HepG2 (cell line): ENCODE measurements around the gene ZDHHC8. TPM values are rescaled to one million over a fixed set of nuclear protein-coding genes. Genes with fewer than 3 reads are reported as not detected.
A peak's percentile ranks its signal among the peaks of the same experiment; 100 is the strongest.

Experiments
- ESRRA ChIP-seq: sonication (generic); formaldehyde crosslinking; IDR thresholded peaks from 2 replicates; pipeline ENCODE4 v1.5.1; 2020; ENCODE audit warnings: mild to moderate bottlenecking, low read depth, missing genetic modification reagents
- FOXJ3 ChIP-seq: sonication (generic); formaldehyde crosslinking; IDR thresholded peaks from 2 replicates; pipeline ENCODE4 v1.4.0; 2020; ENCODE audit warnings: missing genetic modification reagents, mild to moderate bottlenecking, borderline replicate concordance
- HIC2 ChIP-seq: sonication (generic); formaldehyde crosslinking; IDR thresholded peaks from 2 replicates; pipeline ENCODE4 v1.9.0; 2022; ENCODE audit warnings: low read depth, missing genetic modification reagents
- NCOA5 ChIP-seq: sonication (generic); formaldehyde crosslinking; IDR thresholded peaks from 2 replicates; pipeline ENCODE4 v1.4.0; 2020; ENCODE audit warnings: missing genetic modification reagents
- NFATC3 ChIP-seq: sonication (generic); formaldehyde crosslinking; IDR thresholded peaks from 2 replicates; pipeline ENCODE4 v1.5.1; 2020; ENCODE audit warnings: mild to moderate bottlenecking, missing genetic modification reagents
- POLR2G ChIP-seq: fragments of 200-400 bp; formaldehyde crosslinking; IDR thresholded peaks from 2 replicates; pipeline ENCODE4 v1.6.1; 2018; ENCODE audit warnings: mild to moderate bottlenecking, low read depth, low read length, moderate library complexity
- SNAPC2 ChIP-seq: sonication (generic); formaldehyde crosslinking; IDR thresholded peaks from 2 replicates; pipeline ENCODE4 v1.8.1; 2022; ENCODE audit warnings: mild to moderate bottlenecking, missing genetic modification reagents
- SP1 ChIP-seq, 2 experiments: fragments of 450-650 bp in 1 of 2; sonication (generic) in 1 of 2; formaldehyde crosslinking in 1 of 2; IDR thresholded peaks; 2 replicates each; pipeline versions ENCODE4 v1.4.0 to v1.6.1; 2016 to 2020; ENCODE audit warnings: missing genetic modification reagents in 1 of 2
- SRSF4 ChIP-seq: fragments of 200-400 bp; formaldehyde crosslinking; IDR thresholded peaks from one replicate; pipeline ENCODE4 v1.6.1; 2018; ENCODE audit warnings: mild to moderate bottlenecking, low read depth, low read length, moderate library complexity; ENCODE audit not compliant: poor library complexity, severe bottlenecking
- UBTF ChIP-seq: sonication (generic); formaldehyde crosslinking; IDR thresholded peaks from 2 replicates; pipeline ENCODE4 v1.4.0; 2020; ENCODE audit warnings: mild to moderate bottlenecking, missing genetic modification reagents
- ZBTB42 ChIP-seq: sonication (generic); formaldehyde crosslinking; IDR thresholded peaks from 2 replicates; pipeline ENCODE4 v1.5.0; 2020; ENCODE audit warnings: mild to moderate bottlenecking, missing genetic modification reagents
- ZFP36 ChIP-seq: fragments of 150-350 bp; IDR thresholded peaks from 2 replicates; pipeline ENCODE4 v1.6.1; 2018; ENCODE audit warnings: borderline replicate concordance, low read length, low read depth; ENCODE audit not compliant: partially characterized antibody
- ZHX2 ChIP-seq, 2 experiments: sonication (generic) in 1 of 2; formaldehyde crosslinking in 1 of 2; IDR thresholded peaks; 2 replicates each; pipeline versions ENCODE4 v1.6.1 to v1.9.0; 2014 to 2022; ENCODE audit warnings: antibody characterized with exemption in 1 of 2, borderline replicate concordance in 1 of 2, inconsistent platforms in 1 of 2, low read depth in 1 of 2, missing genetic modification reagents in 1 of 2
- ZNF431 ChIP-seq: sonication (generic); formaldehyde crosslinking; IDR thresholded peaks from 2 replicates; pipeline ENCODE4 v1.9.0; 2022; ENCODE audit warnings: missing genetic modification reagents, low read depth, mild to moderate bottlenecking, borderline replicate concordance
- ZNF670 ChIP-seq: sonication (generic); formaldehyde crosslinking; IDR thresholded peaks from 2 replicates; pipeline ENCODE4 v1.8.0; 2022; ENCODE audit warnings: mild to moderate bottlenecking, missing genetic modification reagents, borderline replicate concordance
- ZNF883 ChIP-seq: sonication (generic); formaldehyde crosslinking; IDR thresholded peaks from 2 replicates; pipeline ENCODE4 v1.5.1; 2020; ENCODE audit warnings: mild to moderate bottlenecking, missing genetic modification reagents; ENCODE audit errors: not compliant biosample characterization
- polyA plus RNA-seq, 8 experiments: library from polyadenylated mRNA; depleted of rRNA in 3 of 8; stranded (reverse) in 7 of 8; unstranded in 1 of 8; fragments of >200 nt; fragmentation: Illumina TruSeq in 4 of 8; extraction: Trizol in 4 of 8; gene quantifications; 2 replicates each; pipeline versions ENCODE4 v1.2.1 to v1.2.3, GENCODE V29; 2011 to 2016; ENCODE audit warnings: low read depth in 4 of 8, missing spikeins in 1 of 8, mixed read lengths in 1 of 8; ENCODE audit not compliant: insufficient read depth in 1 of 8
- total RNA-seq, 5 experiments: library from RNA; depleted of rRNA; stranded (reverse); fragments of >200 nt; fragmentation: Illumina TruSeq; extraction: Trizol; gene quantifications; 2 replicates each; pipeline ENCODE4 v1.2.3, GENCODE V29; 2016; ENCODE audit warnings: low read depth in 1 of 5

ZDHHC8 gene
- total and polyA plus RNA-seq, 2 of the 13 experiments (the other 11 are each of a cell fraction or from before 2014, with no cell fraction given): 7.5 to 21.3 TPM

GRCh38 chr22:20116951-20117632 lies 14.5 kb upstream of the ZDHHC8 start, which contains the start of gene TRMT2A (continued):
- TF ChIP-seq FOXJ3: no peak
- TF ChIP-seq ZNF883 (CRISPR knock-in tag): no peak
- TF ChIP-seq ZBTB42 (CRISPR knock-in tag): 0 out of 2 replicates have a peak, but pooled peaks have one; percentile 57
- no peak for TF ChIP-seq NFATC3 (CRISPR knock-in tag)
- no peak for TF ChIP-seq HIC2 (CRISPR knock-in tag)
- peak; percentile 83 for TF ChIP-seq UBTF (CRISPR knock-in tag)
- peak; percentile 74; the same call in 1 of the 2 replicates for TF ChIP-seq ZNF431 (CRISPR knock-in tag)
- TF ChIP-seq SNAPC2 (CRISPR knock-in tag): peak; percentile 91
- no peak for TF ChIP-seq ZFP36
- TF ChIP-seq ESRRA: peak; percentile 81; the same call in 1 of the 2 replicates
- no peak for TF ChIP-seq SP1 (IDR thresholded peaks at IDR 0.05)
- peak; percentile 93 for TF ChIP-seq SP1 (CRISPR knock-in tag; IDR thresholded peaks at IDR 0.05)
- TF ChIP-seq ZHX2 (IDR thresholded peaks at IDR 0.05; ENCODE audit: low read depth): peak; percentile 92
- TF ChIP-seq ZHX2 (CRISPR knock-in tag; IDR thresholded peaks at IDR 0.05; ENCODE audit: borderline replicate concordance): no peak
- TF ChIP-seq POLR2G: peak; percentile 70
- no peak for TF ChIP-seq NCOA5
- no peak for TF ChIP-seq SRSF4
- peak; percentile 68; the same call in 1 of the 2 replicates for TF ChIP-seq ZNF670 (CRISPR knock-in tag)
